Spleen (tissue), 7 donors: ENCODE results near the gene DPY19L3.

Experiments
- POLR2A ChIP-seq, 3 donors: fragments of 450-650 bp; IDR thresholded peaks; one replicate each; pipeline ENCODE4 v1.5.1; 2017; ENCODE audit warnings: antibody characterized with exemption in 3 of 3, mild to moderate bottlenecking in 1 of 3
- POLR2AphosphoS5 ChIP-seq, 3 donors: sonication (generic); formaldehyde crosslinking; IDR thresholded peaks; one replicate each; pipeline ENCODE4 v1.5.1; 2017; ENCODE audit warnings: antibody characterized with exemption in 3 of 3
- TF ChIP-seq, protein P1 (sequence below), 11 experiments: fragments of 200-600 bp in 7 of 11; fragments of 450-650 bp in 4 of 11; sonication (generic) in 4 of 11; IDR thresholded peaks in 8 of 11; conservative IDR thresholded peaks in 3 of 11; 1 replicate in 7 of 11; 2 replicates in 4 of 11; pipeline versions ENCODE4 v1.4.0 to v1.8.0; 2016 to 2021; ENCODE audit warnings: antibody characterized with exemption in 11 of 11, inconsistent platforms in 4 of 11, mild to moderate bottlenecking in 1 of 11
- donor health status: DM: no; HTN: no; CAD: no; lungs with moderate emphysema.
- donor health status: DM: no; HTN: no; CAD: no.
- donor health status: DM: no; HTN: no; CAD: no.

DNA sequence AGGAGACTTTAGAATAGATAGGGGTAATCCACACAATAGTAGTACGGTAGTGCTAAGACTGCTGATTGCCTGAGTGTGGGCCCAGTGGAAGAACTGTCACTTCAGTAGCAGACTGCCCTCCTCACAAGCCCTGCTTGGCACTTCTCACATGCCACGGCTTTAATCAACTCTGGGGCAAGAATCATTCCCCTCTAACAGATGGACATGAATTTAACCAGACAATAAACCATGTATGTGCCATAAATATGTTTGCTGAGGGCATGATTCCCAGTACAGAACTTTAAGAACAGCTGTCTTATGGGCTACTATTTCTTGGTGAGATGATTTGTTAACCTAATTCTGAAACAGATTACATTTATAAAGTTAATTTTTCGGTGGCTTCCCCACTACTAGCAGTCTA lies 22.0 kb downstream of the DPY19L3 start:
- TF ChIP-seq, protein P1, sequence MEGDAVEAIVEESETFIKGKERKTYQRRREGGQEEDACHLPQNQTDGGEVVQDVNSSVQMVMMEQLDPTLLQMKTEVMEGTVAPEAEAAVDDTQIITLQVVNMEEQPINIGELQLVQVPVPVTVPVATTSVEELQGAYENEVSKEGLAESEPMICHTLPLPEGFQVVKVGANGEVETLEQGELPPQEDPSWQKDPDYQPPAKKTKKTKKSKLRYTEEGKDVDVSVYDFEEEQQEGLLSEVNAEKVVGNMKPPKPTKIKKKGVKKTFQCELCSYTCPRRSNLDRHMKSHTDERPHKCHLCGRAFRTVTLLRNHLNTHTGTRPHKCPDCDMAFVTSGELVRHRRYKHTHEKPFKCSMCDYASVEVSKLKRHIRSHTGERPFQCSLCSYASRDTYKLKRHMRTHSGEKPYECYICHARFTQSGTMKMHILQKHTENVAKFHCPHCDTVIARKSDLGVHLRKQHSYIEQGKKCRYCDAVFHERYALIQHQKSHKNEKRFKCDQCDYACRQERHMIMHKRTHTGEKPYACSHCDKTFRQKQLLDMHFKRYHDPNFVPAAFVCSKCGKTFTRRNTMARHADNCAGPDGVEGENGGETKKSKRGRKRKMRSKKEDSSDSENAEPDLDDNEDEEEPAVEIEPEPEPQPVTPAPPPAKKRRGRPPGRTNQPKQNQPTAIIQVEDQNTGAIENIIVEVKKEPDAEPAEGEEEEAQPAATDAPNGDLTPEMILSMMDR (IDR thresholded peaks at IDR 0.05 in 8 of 11, conservative IDR thresholded peaks at IDR 0.05 in 3 of 11): no peak
- TF ChIP-seq POLR2A (IDR thresholded peaks at IDR 0.05) (no peak), POLR2AphosphoS5 (IDR thresholded peaks at IDR 0.05) (no peak)
